ENCODE measurements around the gene SYNE1.

GRCh38 chr6:152631376-152631775 is 5.8 kb downstream of the SYNE1 start:
- TF ChIP-seq CTCF (IDR thresholded peaks at IDR 0.05; ENCODE audit: insufficient read depth, low read length) (no peak), POLR2AphosphoS5 (IDR thresholded peaks at IDR 0.05; ENCODE audit: low read depth) (no peak), SPI1 (IDR thresholded peaks at IDR 0.05; ENCODE audit: borderline replicate concordance, low read depth) (no peak), REST (IDR thresholded peaks at IDR 0.05; ENCODE audit: insufficient replicate concordance, low read depth) (no peak), GABPA (IDR thresholded peaks at IDR 0.05; ENCODE audit: low read depth) (no peak)

Measured in HL-60 (cell line).